Right lung (tissue), 10 donors: ENCODE data around the gene REX1BD. TPM values are rescaled to one million over a fixed set of nuclear protein-coding genes. Genes with fewer than 3 reads are reported as not detected.
"Not testable (repeated sequence)": the region's sequence is repeated elsewhere in the genome, so short reads cannot be mapped to it uniquely, and the experiment has no call there.

Source experiments
- DNase-seq, 2 donors: peaks; one replicate each; pipeline ENCODE4 v3.0.0-alpha.2; 2013
- long read RNA-seq, 8 donors: transcript quantifications; one replicate each; lab custom pipeline, GENCODE V29; 2026
- polyA plus RNA-seq, 5 donors: library from polyadenylated mRNA; unstranded; fragments of 120-200 nt; gene quantifications; one replicate each; pipeline versions ENCODE4 v1.2.1 to v1.2.3, GENCODE V29; 2013; ENCODE audit warnings: inconsistent platforms in 1 of 5, low replicate concordance in 1 of 5; ENCODE audit not compliant: insufficient read length in 5 of 5, insufficient read depth in 1 of 5

REX1BD gene
- 10 to 100 TPM; 20.5 to 52.2 (median 24.2) TPM for polyA plus RNA-seq
- long read RNA-seq, donor 1, transcript REX1BD-202 (5 exons, 702 nt): minor isoform, 11 of 115 reads
- long read RNA-seq, donor 1, transcript REX1BD-205 (4 exons, 1,081 nt): minor isoform, 20 of 115 reads
- long read RNA-seq, donor 1, transcript REX1BD-203 (1 exons, 2,465 nt): minor isoform, 25 of 115 reads
- long read RNA-seq, donor 1, transcript REX1BD-201 (5 exons, 839 nt): major isoform, 27 of 115 reads
- long read RNA-seq, donor 1, partial matches to known transcripts: 31 of 115 reads
- long read RNA-seq, donor 1, other reads (novel, unspliced or antisense): 0 of 115 reads
- long read RNA-seq, donor 2, transcript REX1BD-202 (5 exons, 702 nt): minor isoform, 7 of 111 reads
- long read RNA-seq, donor 2, transcript REX1BD-201 (5 exons, 839 nt): minor isoform, 5 of 111 reads
- long read RNA-seq, donor 2, transcript REX1BD-203 (1 exons, 2,465 nt): major isoform, 12 of 111 reads
- long read RNA-seq, donor 2, transcript REX1BD-205 (4 exons, 1,081 nt): minor isoform, 10 of 111 reads
- long read RNA-seq, donor 2, partial matches to known transcripts: 23 of 111 reads
- long read RNA-seq, donor 2, other reads (novel, unspliced or antisense): 53 of 111 reads
- long read RNA-seq, donor 3, transcript REX1BD-202 (5 exons, 702 nt): minor isoform, 12 of 78 reads
- long read RNA-seq, donor 3, transcript REX1BD-203 (1 exons, 2,465 nt): minor isoform, 16 of 78 reads
- long read RNA-seq, donor 3, transcript REX1BD-205 (4 exons, 1,081 nt): minor isoform, 6 of 78 reads
- long read RNA-seq, donor 3, transcript REX1BD-201 (5 exons, 839 nt): major isoform, 19 of 78 reads
- long read RNA-seq, donor 3, partial matches to known transcripts: 23 of 78 reads
- long read RNA-seq, donor 3, other reads (novel, unspliced or antisense): 0 of 78 reads
- long read RNA-seq, donor 4, transcript REX1BD-205 (4 exons, 1,081 nt): minor isoform, 5 of 50 reads
- long read RNA-seq, donor 4, transcript REX1BD-201 (5 exons, 839 nt): minor isoform, 15 of 50 reads
- long read RNA-seq, donor 4, transcript REX1BD-203 (1 exons, 2,465 nt): major isoform, 20 of 50 reads
- long read RNA-seq, donor 4, partial matches to known transcripts: 7 of 50 reads
- long read RNA-seq, donor 4, other reads (novel, unspliced or antisense): 0 of 50 reads
- long read RNA-seq, donor 5, transcript REX1BD-201 (5 exons, 839 nt): minor isoform, 20 of 103 reads
- long read RNA-seq, donor 5, transcript REX1BD-202 (5 exons, 702 nt): minor isoform, 12 of 103 reads
- long read RNA-seq, donor 5, transcript REX1BD-203 (1 exons, 2,465 nt): major isoform, 26 of 103 reads
- long read RNA-seq, donor 5, transcript REX1BD-205 (4 exons, 1,081 nt): minor isoform, 12 of 103 reads
- long read RNA-seq, donor 5, partial matches to known transcripts: 32 of 103 reads
- long read RNA-seq, donor 5, other reads (novel, unspliced or antisense): 0 of 103 reads
- long read RNA-seq, donor 6, transcript REX1BD-201 (5 exons, 839 nt): major isoform, 30 of 94 reads
- long read RNA-seq, donor 6, transcript REX1BD-202 (5 exons, 702 nt): minor isoform, 14 of 94 reads
- long read RNA-seq, donor 6, transcript REX1BD-205 (4 exons, 1,081 nt): minor isoform, 10 of 94 reads
- long read RNA-seq, donor 6, transcript REX1BD-203 (1 exons, 2,465 nt): minor isoform, 16 of 94 reads
- long read RNA-seq, donor 6, partial matches to known transcripts: 21 of 94 reads
- long read RNA-seq, donor 6, other reads (novel, unspliced or antisense): 0 of 94 reads
- long read RNA-seq, donor 7, transcript REX1BD-205 (4 exons, 1,081 nt): minor isoform, 7 of 51 reads
- long read RNA-seq, donor 7, transcript REX1BD-202 (5 exons, 702 nt): minor isoform, 6 of 51 reads
- long read RNA-seq, donor 7, transcript REX1BD-203 (1 exons, 2,465 nt): major isoform, 20 of 51 reads
- long read RNA-seq, donor 7, transcript REX1BD-201 (5 exons, 839 nt): minor isoform, 6 of 51 reads
- long read RNA-seq, donor 7, partial matches to known transcripts: 12 of 51 reads
- long read RNA-seq, donor 7, other reads (novel, unspliced or antisense): 0 of 51 reads
- long read RNA-seq, donor 8, transcript REX1BD-203 (1 exons, 2,465 nt): major isoform, 9 of 19 reads
- long read RNA-seq, donor 8, transcript REX1BD-201 (5 exons, 839 nt): minor isoform, 7 of 19 reads
- long read RNA-seq, donor 8, partial matches to known transcripts: 0 of 19 reads
- long read RNA-seq, donor 8, other reads (novel, unspliced or antisense): 0 of 19 reads

GRCh38 chr19:18588611-18589379 is at the start of gene REX1BD:
Gene REX1BD (plus strand): TSS chr19:18588798. CDS start chr19:18588802, 4 bp downstream.
- peak; percentile 89 to 91 for DNase-seq

GRCh38 chr19:18539372-18539771 is 49.2 kb upstream of the REX1BD start:
- DNase-seq: no peak

- DNase-seq: not testable (repeated sequence)
Measured at GRCh38 chr19:18540200-18540599, 48.4 kb upstream of the REX1BD start.

- DNase-seq: no peak
Measured at GRCh38 chr19:18541258-18541991, 47.2 kb upstream of the REX1BD start.

- DNase-seq: peak; percentile 8 to 10
Measured at GRCh38 chr19:18541992-18542940, 46.3 kb upstream of the REX1BD start.

GRCh38 chr19:18542941-18543813 is 45.4 kb upstream of the REX1BD start, which contains the start of gene FKBP8:
Gene FKBP8 (minus strand): TSS chr19:18543573. CDS start chr19:18541970, 1,603 bp downstream.
- DNase-seq: peak; percentile 89 to 90

GRCh38 chr19:18543814-18544475 is 44.7 kb upstream of the REX1BD start:
- DNase-seq: peak in 1 of 2 donors; percentile 27

- DNase-seq: no peak
Measured at GRCh38 chr19:18551631-18552030, 37.0 kb upstream of the REX1BD start.

GRCh38 chr19:18557411-18558201 is 31.0 kb upstream of the REX1BD start, which contains the start of gene KXD1:
Gene KXD1 (plus strand): TSS chr19:18557870. CDS start chr19:18562057, 4,187 bp downstream.
- peak; percentile 94 to 95 for DNase-seq

GRCh38 chr19:18558202-18558555 is 30.4 kb upstream of the REX1BD start:
- no peak for DNase-seq

GRCh38 chr19:18558604-18559003 is 30.0 kb upstream of the REX1BD start:
- DNase-seq: no peak

- DNase-seq: no peak
Measured at GRCh38 chr19:18559685-18560084, 28.9 kb upstream of the REX1BD start.

GRCh38 chr19:18562086-18562485 is 26.5 kb upstream of the REX1BD start:
- DNase-seq: no peak

GRCh38 chr19:18566953-18567352 is 21.6 kb upstream of the REX1BD start:
- DNase-seq: no peak
